ENCODE measurements around the gene DUOX2.
"Not testable (repeated sequence)": the region's sequence is repeated elsewhere in the genome, so short reads cannot be mapped to it uniquely, and the experiment has no call there.

The DUOX2 gene

GRCh38 chr15:45138814-45139765, 25.1 kb upstream of the DUOX2 start:
- DNase-seq (ENCODE audit: low read depth in 2 of 2), result no peak

GRCh38 chr15:45137703-45138102, 23.7 kb upstream of the DUOX2 start:
- DNase-seq (ENCODE audit: low read depth in 2 of 2), result no peak

DNA sequence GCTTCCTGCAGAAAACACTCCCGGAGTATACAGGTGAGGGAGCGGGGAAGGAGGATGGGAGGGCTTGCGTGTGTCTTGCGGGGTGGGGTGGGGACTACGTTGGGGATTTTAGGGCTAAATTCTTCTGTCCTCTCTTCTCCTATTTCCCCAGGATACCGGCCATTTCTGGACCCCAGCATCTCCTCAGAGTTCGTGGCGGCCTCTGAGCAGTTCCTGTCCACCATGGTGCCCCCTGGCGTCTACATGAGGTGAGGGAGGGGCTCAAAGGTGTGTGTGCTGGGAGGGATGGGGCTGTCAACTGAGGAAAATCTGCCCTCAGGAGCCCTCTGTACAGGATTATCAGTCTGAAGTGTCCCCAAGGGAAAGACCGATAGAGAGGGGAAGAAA, 22.4 kb upstream of the DUOX2 start:
- DNase-seq (ENCODE audit: low read depth in 2 of 2), result no peak

GRCh38 chr15:45135705-45136377, 21.9 kb upstream of the DUOX2 start:
- DNase-seq (ENCODE audit: low read depth in 2 of 2), result not testable (repeated sequence)

DNA sequence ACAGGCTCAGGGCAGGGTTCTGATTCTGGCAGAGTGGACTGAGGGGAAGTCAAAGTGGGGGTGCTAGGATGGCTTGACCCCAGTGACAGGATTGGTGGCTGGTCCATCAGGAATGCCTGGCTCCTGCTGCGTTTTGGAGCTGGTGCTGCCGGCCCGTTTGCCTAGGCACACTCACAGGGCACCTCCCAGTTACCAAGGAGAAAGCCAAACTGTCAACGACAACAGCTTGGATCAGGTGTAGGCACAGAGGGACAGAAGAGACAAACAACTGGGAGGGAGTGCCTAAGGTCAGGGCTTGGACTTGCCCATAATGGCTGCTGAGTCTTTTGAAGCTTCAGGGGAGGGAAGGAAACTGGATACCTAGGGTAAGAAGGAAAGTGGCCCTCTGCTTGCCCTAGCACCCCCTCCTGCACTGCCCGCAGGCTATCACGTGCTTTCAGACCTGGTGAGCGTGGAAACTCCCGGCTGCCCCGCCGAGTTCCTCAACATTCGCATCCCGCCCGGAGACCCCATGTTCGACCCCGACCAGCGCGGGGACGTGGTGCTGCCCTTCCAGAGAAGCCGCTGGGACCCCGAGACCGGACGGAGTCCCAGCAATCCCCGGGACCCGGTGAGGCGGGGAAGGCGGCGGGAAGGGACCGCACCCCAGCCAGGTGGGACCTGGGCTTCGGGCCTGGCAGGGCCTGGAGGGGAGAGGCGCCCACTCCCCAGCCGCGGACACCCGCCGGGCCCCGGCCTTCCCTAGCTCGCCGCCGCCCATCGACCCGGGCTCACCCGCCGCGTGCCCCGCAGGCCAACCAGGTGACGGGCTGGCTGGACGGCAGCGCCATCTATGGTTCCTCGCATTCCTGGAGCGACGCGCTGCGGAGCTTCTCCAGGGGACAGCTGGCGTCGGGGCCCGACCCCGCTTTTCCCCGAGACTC, 21.0 kb upstream of the DUOX2 start:
- DNase-seq (ENCODE audit: low read depth in 2 of 2), result no peak

DNA sequence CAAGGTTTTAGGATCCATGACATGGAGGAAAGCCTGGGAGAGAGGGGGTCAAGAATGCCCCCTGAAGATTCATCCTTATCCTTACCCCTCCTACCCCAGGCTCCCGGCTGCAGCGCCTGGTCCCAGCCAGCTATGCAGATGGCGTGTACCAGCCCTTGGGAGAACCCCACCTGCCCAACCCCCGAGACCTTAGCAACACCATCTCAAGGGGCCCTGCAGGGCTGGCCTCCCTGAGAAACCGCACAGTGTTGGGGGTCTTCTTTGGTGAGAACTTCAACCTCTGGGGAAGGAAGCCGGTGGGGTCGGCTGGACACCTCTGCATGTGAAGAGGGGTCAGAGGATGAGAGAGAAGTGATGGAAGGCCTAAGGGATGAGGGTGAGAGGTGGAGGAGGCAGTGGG, 20.1 kb upstream of the DUOX2 start:
- no peak for DNase-seq (ENCODE audit: low read depth in 2 of 2)

DNA sequence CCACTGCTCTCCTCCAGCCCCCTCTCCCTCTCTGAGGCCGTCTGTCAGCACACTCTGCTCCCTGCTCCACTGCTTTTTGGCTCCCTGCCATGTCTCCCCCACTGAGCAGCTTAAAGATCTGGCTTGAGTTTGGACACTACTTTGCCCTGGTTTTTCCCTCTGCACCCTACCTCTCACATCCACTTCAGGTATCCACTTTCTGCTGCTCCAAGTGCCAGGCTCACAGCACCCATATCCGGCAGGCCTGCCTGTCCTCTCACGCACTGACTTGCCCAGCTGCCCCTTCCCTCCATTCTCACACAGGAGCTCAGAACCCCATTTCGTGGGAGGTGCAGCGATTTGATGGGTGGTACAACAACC, 19.6 kb upstream of the DUOX2 start:
- DNase-seq (ENCODE audit: low read depth in 2 of 2), result no peak

- no peak for DNase-seq (ENCODE audit: low read depth in 2 of 2)
Observed at GRCh38 chr15:45132844-45133560, 19.0 kb upstream of the DUOX2 start.

- DNase-seq (ENCODE audit: low read depth in 2 of 2), result no peak
Observed at GRCh38 chr15:45131510-45131909, 17.5 kb upstream of the DUOX2 start.

- no peak for DNase-seq (ENCODE audit: low read depth in 2 of 2)
Observed at GRCh38 chr15:45130291-45131000, 16.5 kb upstream of the DUOX2 start.

DNA sequence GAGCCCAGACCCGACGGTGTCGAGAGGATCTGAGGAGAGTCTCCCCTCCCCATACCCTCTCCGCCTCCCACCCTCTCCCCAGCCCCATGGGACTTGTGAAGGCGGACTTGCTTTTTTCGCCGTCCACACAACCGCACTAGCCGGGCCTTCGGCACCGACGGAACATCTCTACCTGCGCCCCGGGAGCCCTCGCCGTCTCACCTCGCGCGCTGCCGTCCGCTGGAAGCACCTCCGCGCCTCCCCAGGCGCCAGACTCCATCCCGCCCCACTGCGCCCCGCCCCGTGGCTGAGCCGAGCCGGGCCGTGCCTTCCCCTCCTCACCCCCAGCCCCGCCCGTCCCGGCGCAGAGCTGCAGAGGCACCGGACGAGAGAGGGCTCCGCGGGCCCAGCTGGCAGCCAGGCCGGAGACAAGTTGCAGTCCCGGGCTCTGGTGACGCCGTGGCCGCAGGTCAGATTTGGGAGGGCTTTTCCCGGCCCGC, 15.7 kb upstream of the DUOX2 start, which contains the start of the genes DUOX1 and DUOXA1:
Gene DUOX1, plus strand, starts transcription at position 344 of the 479 bp plus-strand sequence. CDS start 1,973 bp downstream, outside the sequence.
Gene DUOXA1, minus strand, starts transcription at position 229 of the 479 bp plus-strand sequence. CDS start 6,865 bp downstream, outside the sequence.
- no peak for DNase-seq (ENCODE audit: low read depth in 2 of 2)

- no peak for DNase-seq (ENCODE audit: low read depth in 2 of 2)
Observed at GRCh38 chr15:45128971-45129639, 15.1 kb upstream of the DUOX2 start.

DNA sequence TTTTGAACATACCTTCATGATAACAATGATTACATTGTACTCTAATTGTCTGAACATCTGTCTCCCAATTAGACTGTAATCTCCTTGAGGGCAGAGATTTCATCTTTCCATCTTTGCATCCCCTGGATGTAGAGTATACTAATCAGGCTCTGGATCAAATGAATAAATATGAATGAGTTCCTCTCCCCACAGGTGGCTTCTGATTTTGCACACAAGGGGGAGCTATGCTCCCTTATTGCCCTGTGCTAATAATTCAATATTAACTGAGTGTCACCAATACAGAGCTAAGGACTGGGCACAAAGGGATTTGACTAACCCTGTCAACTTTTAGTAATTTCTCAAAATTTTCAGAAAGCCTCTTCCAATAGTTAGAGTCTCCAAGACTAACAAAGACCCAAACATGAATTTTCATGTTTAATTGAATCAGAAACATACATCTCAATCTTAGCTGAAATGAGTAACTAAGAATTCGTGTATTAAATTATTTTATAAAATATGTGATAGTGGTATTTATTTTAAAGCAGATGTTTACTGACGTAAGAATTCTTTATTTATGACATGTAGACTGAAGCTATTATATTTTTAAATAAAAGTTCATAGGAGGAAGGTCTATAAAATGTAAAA, 12.7 kb upstream of the DUOX2 start:
- no peak for DNase-seq (ENCODE audit: low read depth in 2 of 2)

- DNase-seq (ENCODE audit: low read depth in 2 of 2), result no peak
Observed at GRCh38 chr15:45123397-45123796, 9.4 kb upstream of the DUOX2 start.

GRCh38 chr15:45122719-45123118, 8.7 kb upstream of the DUOX2 start:
- DNase-seq (ENCODE audit: low read depth in 2 of 2), result no peak

DNA sequence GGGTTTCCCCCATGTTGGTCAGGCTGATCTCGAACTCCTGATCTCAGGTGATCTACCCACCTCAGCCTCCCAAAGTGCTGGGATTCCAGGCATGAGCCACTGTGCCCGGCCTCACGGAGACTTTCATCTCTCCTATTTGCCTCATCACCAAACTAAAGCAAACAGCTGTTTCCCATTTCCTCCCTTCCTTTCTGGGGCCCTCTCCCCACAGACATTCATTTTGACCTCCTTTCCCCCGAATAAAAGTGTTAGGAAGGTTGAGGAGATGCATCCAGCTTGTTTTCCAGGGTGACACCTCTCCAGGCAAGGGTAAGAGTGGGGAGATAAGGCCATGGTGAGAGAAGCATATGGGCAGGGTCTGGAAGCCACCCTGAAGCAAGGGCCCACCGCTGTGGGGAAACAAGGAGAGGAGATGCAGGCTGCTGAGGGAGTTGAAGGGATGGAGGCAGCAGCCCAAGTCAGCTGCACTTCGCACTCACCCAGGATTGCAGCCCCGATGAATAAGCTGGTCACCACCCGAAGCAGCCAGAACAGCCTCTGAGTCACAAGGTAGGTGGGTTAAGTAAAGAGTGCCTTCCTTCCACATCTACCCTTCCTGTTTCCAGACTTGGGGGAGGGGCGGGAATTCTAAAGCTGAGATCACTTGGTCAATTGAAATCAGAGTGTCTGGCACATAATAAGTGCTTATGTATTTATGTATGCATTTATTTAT, 7.9 kb upstream of the DUOX2 start:
- DNase-seq (ENCODE audit: low read depth in 2 of 2), result no peak

- DNase-seq (ENCODE audit: low read depth in 2 of 2), result no peak
Observed at GRCh38 chr15:45121020-45121419, 7.0 kb upstream of the DUOX2 start.

DNA sequence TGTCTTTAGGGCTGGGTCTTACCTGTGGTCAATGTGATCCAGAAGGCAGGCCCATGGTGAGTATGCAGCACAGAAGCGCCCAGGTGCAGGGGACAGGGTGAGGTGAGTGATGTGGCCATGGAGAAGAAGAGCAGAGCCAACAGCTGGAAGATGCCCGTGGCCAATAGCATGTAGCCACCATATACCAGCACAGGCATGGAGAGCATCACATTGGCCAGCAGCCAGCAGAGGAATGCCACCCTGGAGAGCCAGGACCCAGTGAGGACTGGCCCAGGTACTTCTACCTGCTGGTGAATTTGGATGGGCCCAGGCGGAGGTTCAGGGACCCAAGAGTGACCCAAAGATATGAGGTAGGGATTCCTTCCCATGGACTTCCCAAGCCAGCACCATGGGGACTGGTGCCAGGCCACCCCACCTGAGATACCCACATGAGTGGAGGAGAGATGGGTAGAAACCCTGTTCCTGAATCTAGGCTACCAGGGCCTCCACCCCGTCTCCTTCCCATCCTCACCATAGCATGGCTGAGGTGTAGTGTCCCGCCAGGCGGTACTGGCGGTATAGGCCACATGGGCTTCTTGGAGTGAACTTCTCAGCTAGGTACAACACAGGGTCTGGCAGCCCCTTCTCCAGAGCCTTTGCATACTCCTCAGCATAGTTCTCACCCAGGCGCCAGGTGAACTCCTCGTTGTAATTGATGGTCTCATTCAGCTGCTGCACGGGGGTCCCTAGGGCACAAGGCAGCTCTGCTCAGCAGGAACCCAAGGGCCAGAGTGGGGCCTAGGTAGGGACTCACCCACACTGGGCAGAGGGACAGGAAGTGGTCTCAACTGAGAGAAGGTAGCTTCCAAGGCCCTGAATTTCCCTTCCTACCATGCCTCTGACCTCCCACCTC, 6.4 kb upstream of the DUOX2 start:
- no peak for DNase-seq (ENCODE audit: low read depth in 2 of 2)

Measured in stimulated activated CD8-positive, alpha-beta memory T cell treated with anti-CD3 and anti-CD28 coated beads, Interleukin-15, amount 100 ng/mL, for 4 hours (primary cell).